CD4-positive, alpha-beta T cell treated with Interleukin-15 for 1 hour (primary cell): ENCODE data around the gene SPDYE6.
"Not testable (repeated sequence)": the region's sequence is repeated elsewhere in the genome, so short reads cannot be mapped to it uniquely, and the experiment has no call there.

ENCODE experiments used
- DNase-seq: peaks from one replicate; pipeline ENCODE4 v3.0.0-alpha.2; 2020

The SPDYE6 gene

GRCh38 chr7:102313997-102314780 lies 42.1 kb downstream of the SPDYE6 start:
- no peak for DNase-seq

GRCh38 chr7:102312317-102312716 lies 43.9 kb downstream of the SPDYE6 start:
- no peak for DNase-seq

- no peak for DNase-seq
These were observed 45.8 kb downstream of the SPDYE6 start for GRCh38 chr7:102310414-102310815.

DNA sequence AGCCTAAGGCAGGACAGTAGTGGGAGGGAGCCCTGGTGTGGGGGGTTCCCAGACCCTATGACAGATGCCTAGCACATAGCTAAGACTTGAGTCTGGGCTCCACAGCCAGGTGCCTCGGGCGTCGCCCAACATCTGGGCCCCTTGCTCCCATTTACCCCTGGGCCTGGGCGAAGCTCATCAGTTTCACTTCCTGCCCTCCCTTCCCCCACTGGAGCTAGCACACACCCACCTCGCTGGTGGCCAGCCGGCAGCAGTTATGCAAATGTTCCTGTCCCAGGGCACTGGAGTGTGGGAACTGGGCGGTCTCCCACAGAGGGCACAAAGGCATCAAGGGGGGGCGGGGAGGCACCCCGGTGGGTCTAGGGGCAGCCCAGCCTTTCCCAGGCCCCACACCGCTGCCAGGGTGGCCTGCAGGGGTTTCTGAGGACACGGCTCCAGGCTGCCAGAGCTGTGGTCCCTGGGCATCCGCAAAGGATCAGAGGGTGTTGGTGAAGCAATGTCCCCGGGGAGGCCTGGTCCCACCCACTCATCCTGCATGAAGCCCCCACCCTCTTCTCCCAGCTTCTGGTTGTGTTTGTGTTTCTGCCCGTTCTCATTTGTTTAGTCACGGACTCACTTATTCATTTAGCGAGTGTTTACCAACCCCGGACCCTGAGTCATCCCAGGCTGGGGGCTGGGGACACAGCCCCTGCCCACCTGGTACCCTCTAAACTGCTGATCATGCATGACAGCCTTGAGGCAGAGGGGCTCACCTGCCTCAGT lies 49.1 kb downstream of the SPDYE6 start:
- DNase-seq, result peak; percentile 87

- no peak for DNase-seq
These were observed 50.6 kb downstream of the SPDYE6 start for GRCh38 chr7:102305414-102306268.

- DNase-seq, result no peak
These were observed 51.6 kb downstream of the SPDYE6 start for GRCh38 chr7:102304668-102305067.

DNA sequence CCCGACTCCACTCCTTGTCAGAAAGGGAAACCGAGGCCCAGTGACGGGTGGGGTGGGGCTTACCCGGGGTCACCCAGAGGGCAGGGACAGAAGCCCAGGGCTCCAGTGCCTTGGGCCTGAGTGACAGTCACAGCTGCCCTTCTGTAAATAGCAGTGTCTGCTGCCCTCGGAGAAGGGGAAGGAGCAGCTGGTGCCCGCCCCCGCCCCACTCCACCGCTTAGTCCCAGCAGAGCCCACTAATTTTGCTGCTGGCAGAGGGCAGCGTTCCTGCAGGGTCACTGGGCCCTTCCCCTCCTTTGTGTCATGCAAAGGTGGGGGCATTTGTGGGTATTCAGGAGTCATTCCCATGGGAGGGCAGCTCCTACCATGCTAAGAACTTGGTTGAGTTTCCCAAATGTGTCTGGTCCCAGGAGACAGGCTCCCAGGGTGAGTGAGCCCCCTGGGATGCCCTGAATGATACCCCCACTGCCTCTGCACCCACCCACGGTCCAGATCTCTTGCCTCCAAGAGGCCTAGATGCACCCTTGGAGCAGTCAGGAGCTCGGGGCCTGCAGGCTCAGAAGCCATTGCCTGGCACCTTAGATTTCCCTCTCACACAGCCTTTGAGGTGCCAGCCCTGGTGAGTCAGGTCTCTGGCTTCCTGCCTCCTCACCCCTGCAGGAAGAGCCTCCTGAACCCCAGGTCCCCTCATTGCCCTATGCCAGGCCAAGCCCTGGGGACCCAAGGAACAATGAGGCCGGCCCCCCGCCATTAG lies 52.4 kb downstream of the SPDYE6 start:
- DNase-seq, result no peak

DNA sequence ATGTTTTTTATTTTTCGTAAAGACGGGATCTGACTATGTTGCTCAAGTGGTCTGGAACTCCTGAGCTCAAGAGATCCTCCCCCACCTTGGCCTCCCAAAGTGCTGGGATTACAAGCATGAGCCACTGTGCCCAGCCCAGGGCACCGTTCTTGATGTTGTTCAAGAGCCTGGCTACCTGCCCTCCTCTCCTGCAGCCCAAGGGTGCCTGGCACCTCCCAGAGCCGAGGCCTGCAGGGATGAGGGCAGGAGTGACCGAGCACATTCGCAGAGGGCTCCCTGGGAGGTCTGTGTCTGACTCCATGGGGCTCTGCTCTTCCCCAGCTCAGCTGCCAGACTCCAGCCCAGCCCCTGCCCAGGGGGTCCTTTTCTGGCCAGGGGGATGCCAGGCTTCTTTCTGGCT lies 54.2 kb downstream of the SPDYE6 start:
- DNase-seq, result no peak

DNA sequence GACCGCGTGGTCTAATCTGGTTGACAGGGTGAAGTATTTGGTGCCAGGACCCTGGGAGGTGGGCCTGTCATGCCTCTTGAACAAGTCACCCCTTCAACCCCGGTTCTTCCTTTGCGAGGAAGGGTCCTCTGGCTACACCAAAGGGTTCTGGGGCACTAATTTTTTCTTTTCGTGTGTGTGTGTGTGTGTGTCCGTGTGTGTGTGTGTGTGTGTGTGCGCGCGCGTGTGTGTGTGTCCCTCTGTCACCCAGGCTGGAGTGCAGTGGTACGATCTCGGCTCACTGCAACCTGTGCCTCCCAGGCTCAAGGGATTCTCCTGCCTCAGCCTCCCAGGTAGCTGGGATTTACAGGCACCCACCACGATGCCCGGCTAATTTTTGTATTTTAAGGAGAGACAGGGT lies 54.9 kb downstream of the SPDYE6 start:
- not testable (repeated sequence) for DNase-seq

- no peak for DNase-seq
These were observed 55.5 kb downstream of the SPDYE6 start for GRCh38 chr7:102300643-102301221.

DNA sequence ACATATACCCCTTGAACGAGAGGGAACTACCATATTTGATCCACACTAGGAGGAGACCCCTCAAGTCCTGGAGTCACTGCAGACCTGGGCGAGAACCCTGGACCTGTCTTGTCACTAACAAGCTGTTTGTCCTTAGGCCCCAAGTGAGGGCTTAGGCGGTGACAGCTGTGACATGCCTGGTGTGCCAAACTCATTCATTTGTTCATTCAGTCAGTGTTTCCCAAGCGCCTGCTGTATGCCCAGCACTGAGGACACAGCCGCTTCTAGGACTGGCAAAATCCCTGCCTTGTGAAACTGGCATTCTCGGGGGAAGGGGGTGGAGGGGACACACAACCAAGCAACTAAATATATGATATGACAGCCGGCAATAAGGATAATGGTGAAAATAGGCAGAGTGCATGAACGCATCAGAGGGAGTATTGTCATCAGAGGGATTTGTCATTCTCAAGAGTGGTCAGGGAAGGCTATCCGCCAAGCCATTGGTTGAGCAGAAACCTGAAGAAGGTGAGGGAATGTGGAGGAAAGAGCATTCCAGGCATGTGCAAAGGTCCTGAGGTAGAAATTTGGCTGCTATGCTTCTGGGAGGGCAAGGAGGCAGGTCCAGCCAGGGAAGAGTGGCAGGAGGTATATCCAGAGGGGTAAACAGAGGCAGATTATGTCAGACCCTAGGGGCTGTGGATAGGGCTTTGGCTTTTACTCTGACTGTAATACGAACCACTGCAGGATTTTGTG lies 58.6 kb downstream of the SPDYE6 start:
- DNase-seq, result no peak

DNA sequence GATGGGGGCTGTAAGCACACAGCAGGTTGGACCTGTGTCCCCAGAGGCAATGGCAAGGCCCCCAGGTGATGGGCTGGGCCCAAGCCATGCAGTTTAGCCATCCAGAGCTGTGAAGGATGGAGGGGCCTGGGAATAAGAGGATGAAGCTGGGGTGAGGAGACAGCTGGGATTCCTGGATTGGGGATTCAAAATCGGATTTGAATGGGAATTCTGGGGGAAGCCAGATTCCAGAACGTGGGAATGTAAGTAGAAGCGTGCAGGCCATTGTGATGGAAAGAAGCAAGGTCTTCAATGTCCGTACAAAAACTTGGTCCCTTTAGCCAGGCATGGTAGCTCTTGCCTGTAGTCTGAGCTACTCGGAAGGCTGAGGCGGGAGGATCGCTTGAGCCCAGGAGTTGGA lies 59.7 kb downstream of the SPDYE6 start:
- no peak for DNase-seq

DNA sequence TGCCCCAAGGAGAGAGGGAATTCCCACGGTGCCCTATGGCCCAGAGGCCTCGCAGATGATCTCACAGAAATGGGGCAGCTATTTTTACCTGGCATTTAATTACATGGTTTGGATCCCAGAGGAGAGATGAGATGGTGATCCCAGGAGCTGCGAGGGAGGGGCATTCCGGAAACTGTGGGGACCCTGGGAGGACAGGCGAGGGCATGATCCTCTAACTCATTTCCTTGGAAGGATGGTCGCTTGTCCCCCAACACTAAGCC lies 60.1 kb downstream of the SPDYE6 start:
- DNase-seq, result no peak
